IMR-90 (cell line): ENCODE measurements around the gene ADAM23.

ENCODE experiments used
- BHLHE40 ChIP-seq: fragments of 150-350 bp; IDR thresholded peaks from 2 replicates; pipeline ENCODE4 v1.6.1; 2016; ENCODE audit warnings: mild to moderate bottlenecking, low read depth, low read length
- CEBPB ChIP-seq: IDR thresholded peaks from 2 replicates; pipeline ENCODE4 v1.6.1; 2012; ENCODE audit warnings: low read depth, low read length, improper control_type of control experiment
- FOS ChIP-seq: fragments of 150-350 bp; IDR thresholded peaks from 2 replicates; pipeline ENCODE4 v1.6.1; 2016; ENCODE audit warnings: low read depth, low read length
- POLR2A ChIP-seq: IDR thresholded peaks from 2 replicates; pipeline ENCODE4 v1.6.1; 2012; ENCODE audit warnings: mild to moderate bottlenecking, low read depth, low read length
- RAD21 ChIP-seq: IDR thresholded peaks from 2 replicates; pipeline ENCODE4 v1.6.1; 2012; ENCODE audit warnings: low read length, improper control_type of control experiment
- RFX5 ChIP-seq: IDR thresholded peaks from 2 replicates; pipeline ENCODE4 v1.8.0; 2012; ENCODE audit warnings: low read depth, mild to moderate bottlenecking, low read length, moderate library complexity
- SMC3 ChIP-seq: fragments of 150-350 bp; IDR thresholded peaks from 2 replicates; pipeline ENCODE4 v1.6.1; 2016; ENCODE audit warnings: low read depth, mild to moderate bottlenecking, antibody characterized with exemption, low read length, moderate library complexity
- TF ChIP-seq, protein P1 (sequence below): conservative IDR thresholded peaks from 2 replicates; pipeline ENCODE4 v1.5.1; 2012; ENCODE audit warnings: mild to moderate bottlenecking, low read depth, low read length, improper control_type of control experiment
- TF ChIP-seq, protein P2 (sequence below): fragments of 150-350 bp; IDR thresholded peaks from 2 replicates; pipeline ENCODE4 v1.6.1; 2017; ENCODE audit warnings: mild to moderate bottlenecking, antibody characterized with exemption, low read length, low read depth

DNA sequence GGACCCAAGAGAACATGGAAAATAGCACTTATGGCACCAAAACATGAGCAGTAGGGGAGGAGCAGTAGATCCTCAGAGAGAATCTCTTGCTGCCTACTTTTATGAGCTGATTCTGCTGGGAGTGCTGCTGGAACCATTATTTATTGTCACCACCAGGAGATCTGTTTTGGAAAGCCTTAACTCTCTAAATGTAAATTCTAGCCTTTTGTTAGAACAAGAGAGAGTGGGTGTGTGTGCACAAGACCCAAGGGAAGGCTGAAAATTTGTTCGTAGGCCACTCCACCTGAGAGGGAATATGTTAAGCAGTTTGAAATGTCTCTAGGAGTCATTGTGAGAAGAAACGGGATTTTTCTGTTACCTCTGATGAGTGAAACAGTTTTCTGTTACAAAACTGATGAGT, 182.8 kb downstream of the ADAM23 start:
- TF ChIP-seq CEBPB (no peak), POLR2A (no peak), SMC3 (no peak), FOS (no peak), RFX5 (no peak), BHLHE40 (no peak), RAD21 (no peak)
- TF ChIP-seq, protein P1, sequence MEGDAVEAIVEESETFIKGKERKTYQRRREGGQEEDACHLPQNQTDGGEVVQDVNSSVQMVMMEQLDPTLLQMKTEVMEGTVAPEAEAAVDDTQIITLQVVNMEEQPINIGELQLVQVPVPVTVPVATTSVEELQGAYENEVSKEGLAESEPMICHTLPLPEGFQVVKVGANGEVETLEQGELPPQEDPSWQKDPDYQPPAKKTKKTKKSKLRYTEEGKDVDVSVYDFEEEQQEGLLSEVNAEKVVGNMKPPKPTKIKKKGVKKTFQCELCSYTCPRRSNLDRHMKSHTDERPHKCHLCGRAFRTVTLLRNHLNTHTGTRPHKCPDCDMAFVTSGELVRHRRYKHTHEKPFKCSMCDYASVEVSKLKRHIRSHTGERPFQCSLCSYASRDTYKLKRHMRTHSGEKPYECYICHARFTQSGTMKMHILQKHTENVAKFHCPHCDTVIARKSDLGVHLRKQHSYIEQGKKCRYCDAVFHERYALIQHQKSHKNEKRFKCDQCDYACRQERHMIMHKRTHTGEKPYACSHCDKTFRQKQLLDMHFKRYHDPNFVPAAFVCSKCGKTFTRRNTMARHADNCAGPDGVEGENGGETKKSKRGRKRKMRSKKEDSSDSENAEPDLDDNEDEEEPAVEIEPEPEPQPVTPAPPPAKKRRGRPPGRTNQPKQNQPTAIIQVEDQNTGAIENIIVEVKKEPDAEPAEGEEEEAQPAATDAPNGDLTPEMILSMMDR: no peak
- TF ChIP-seq, protein P2, sequence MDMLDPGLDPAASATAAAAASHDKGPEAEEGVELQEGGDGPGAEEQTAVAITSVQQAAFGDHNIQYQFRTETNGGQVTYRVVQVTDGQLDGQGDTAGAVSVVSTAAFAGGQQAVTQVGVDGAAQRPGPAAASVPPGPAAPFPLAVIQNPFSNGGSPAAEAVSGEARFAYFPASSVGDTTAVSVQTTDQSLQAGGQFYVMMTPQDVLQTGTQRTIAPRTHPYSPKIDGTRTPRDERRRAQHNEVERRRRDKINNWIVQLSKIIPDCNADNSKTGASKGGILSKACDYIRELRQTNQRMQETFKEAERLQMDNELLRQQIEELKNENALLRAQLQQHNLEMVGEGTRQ: no peak
